Mesothelial cell of epicardium (in vitro differentiated cells): ENCODE data around the gene SEC22A. TPM values are rescaled to one million over a fixed set of nuclear protein-coding genes. Genes with fewer than 3 reads are reported as not detected.

Experiments used
- DNase-seq, 2 experiments: peaks; one replicate each; pipeline ENCODE4 v3.0.0; 2021; ENCODE audit warnings: low spot score in 2 of 2; ENCODE audit not compliant: unreplicated experiment in 2 of 2
- H3K27ac Mint-ChIP-seq: 2 replicates; pipeline ENCODE4 v1.8.0; 2021; ENCODE audit warnings: mixed read lengths
- H3K27me3 Mint-ChIP-seq: 2 replicates; pipeline ENCODE4 v1.8.0; 2021; ENCODE audit warnings: low read depth, mixed read lengths
- H3K36me3 Mint-ChIP-seq: 2 replicates; pipeline ENCODE4 v1.8.0; 2021; ENCODE audit warnings: mixed read lengths
- H3K4me1 Mint-ChIP-seq: 2 replicates; pipeline ENCODE4 v1.8.0; 2021; ENCODE audit warnings: mixed read lengths
- H3K4me3 Mint-ChIP-seq: 2 replicates; pipeline ENCODE4 v1.8.0; 2021; ENCODE audit warnings: mild to moderate bottlenecking, moderate library complexity, mixed read lengths
- H3K9me3 Mint-ChIP-seq: 2 replicates; pipeline ENCODE4 v1.8.0; 2021; ENCODE audit warnings: mixed read lengths
- total RNA-seq: library from RNA; stranded (reverse); gene quantifications from 3 replicates; pipeline ENCODE4 v1.2.1, GENCODE V29; 2021
- TF ChIP-seq, protein P1 (sequence below): fragments of 200-600 bp; sonication (generic); IDR thresholded peaks from one replicate; pipeline ENCODE4 v1.5.0; 2021; ENCODE audit warnings: antibody characterized with exemption; ENCODE audit not compliant: unreplicated experiment

Gene SEC22A
- total RNA-seq, 1 donor from 2014 or later, result 16.3 TPM

DNA sequence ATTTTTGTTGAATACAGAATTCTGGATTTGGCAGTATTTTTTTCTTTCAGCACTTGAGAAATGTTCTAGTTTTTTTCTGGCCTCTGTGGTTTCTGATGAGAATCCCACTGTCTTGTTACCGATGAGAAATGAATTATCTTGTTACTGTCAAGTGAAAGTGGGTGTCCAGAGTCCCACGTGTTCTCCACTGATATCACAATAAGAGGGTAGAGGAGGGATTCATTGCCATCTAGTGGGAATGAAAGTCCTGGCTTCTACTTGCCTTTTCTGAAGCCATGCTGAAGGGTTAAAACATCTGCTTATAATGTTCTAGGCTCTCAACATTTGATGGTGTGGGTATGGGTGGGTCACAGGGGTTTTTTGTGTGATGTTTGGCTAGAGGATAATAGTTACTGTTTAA, 66.1 kb downstream of the SEC22A start:
- Mint-ChIP-seq H3K27me3 (no peaks in the 10 kb centered on the region), H3K27ac (no peak overlapping the region), H3K4me1 (no peaks in the 10 kb centered on the region), H3K36me3 (peaks cover 53% of the 10 kb centered on the region), H3K4me3 (no peak overlapping the region), H3K9me3 (peaks cover 23% of the 10 kb centered on the region)
- no peak for DNase-seq
- TF ChIP-seq, protein P1, sequence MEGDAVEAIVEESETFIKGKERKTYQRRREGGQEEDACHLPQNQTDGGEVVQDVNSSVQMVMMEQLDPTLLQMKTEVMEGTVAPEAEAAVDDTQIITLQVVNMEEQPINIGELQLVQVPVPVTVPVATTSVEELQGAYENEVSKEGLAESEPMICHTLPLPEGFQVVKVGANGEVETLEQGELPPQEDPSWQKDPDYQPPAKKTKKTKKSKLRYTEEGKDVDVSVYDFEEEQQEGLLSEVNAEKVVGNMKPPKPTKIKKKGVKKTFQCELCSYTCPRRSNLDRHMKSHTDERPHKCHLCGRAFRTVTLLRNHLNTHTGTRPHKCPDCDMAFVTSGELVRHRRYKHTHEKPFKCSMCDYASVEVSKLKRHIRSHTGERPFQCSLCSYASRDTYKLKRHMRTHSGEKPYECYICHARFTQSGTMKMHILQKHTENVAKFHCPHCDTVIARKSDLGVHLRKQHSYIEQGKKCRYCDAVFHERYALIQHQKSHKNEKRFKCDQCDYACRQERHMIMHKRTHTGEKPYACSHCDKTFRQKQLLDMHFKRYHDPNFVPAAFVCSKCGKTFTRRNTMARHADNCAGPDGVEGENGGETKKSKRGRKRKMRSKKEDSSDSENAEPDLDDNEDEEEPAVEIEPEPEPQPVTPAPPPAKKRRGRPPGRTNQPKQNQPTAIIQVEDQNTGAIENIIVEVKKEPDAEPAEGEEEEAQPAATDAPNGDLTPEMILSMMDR, result no peak

DNA sequence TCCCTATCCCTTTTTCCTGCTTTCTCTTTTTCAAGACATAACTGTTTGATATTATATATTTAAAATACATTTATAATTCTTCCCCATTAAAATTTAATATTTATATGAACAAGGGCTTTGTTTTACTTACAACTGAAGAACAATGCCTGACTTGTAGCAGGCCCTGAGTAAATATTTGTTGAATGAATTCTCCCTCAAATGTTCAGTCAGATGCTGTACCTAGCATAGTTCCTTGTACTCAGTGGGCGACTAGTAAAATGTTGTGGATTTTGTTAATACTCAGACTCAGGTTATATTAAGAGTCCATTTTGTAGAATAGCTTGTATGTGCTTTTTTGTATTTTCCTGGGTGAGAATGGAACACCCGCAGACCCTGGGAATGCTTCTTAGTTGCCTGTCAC, 69.1 kb downstream of the SEC22A start:
- Mint-ChIP-seq H3K4me3 (no peak overlapping the region), H3K27me3 (no peaks in the 10 kb centered on the region), H3K27ac (no peak overlapping the region), H3K36me3 (peaks cover 36% of the 10 kb centered on the region), H3K4me1 (no peaks in the 10 kb centered on the region), H3K9me3 (peaks cover 17% of the 10 kb centered on the region)
- no peak for DNase-seq
- TF ChIP-seq, protein P1, result no peak

DNA sequence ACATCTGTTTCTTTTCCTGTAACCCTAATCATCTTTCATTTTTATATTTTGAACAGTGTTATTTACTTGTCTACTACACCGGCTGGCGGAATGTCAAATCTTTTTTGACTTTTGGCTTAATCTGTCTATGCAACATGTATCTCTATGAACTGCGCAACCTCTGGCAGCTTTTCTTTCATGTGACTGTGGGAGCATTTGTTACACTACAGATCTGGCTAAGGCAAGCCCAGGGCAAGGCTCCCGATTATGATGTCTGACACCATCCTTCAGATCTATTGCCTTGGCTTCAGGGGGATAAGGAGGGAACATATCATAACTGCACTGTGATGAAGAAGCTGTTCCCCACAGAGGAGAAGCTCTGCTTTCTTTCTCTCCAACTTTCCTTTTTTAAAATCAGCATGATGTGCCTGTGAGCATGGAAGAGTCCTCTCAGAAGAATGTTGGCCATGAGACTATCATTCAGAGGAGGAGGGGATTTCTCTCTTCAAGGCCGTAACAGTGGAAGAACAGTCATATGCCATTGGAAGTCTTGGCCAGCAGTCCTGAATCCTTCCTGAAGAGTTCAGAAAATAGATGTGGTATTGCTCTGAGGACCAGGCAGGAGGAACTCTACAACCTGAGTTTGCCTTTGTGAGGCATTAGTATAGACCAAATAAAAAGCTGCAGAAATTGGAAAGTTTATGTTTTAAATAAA, 69.9 kb downstream of the SEC22A start:
- Mint-ChIP-seq H3K9me3 (peaks cover 9% of the 10 kb centered on the region), H3K36me3 (peaks cover 29% of the 10 kb centered on the region), H3K4me3 (no peak overlapping the region), H3K4me1 (no peaks in the 10 kb centered on the region), H3K27me3 (no peaks in the 10 kb centered on the region), H3K27ac (no peak overlapping the region)
- TF ChIP-seq, protein P1, result no peak
- no peak for DNase-seq

DNA sequence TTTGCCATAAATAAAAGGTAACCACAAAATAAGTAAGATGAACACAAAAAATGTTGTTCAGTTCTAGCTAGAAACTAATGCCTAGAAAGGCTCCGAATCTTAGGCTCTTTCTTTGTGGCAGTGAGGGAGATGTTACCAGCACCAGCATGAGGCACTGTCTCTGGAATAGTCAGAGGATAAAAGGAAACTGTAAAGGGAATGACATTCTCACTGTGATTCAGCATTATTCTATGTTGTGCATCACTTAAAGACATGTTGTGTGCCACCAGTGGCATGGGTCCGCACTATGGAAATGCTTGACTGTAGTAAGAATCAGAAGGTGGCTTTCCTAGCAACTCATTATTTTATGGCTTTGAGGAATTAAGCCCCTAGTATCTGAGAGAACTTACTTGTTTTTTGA, 70.8 kb downstream of the SEC22A start:
- TF ChIP-seq, protein P1, result no peak
- H3K36me3 Mint-ChIP-seq, result peaks cover 20% of the 10 kb centered on the region
- DNase-seq, result no peak
- H3K27me3 Mint-ChIP-seq, result no peaks in the 10 kb centered on the region
- H3K4me3 Mint-ChIP-seq, result no peak overlapping the region
- H3K4me1 Mint-ChIP-seq, result no peaks in the 10 kb centered on the region
- no peak overlapping the region for H3K27ac Mint-ChIP-seq
- H3K9me3 Mint-ChIP-seq, result no peaks in the 10 kb centered on the region

DNA sequence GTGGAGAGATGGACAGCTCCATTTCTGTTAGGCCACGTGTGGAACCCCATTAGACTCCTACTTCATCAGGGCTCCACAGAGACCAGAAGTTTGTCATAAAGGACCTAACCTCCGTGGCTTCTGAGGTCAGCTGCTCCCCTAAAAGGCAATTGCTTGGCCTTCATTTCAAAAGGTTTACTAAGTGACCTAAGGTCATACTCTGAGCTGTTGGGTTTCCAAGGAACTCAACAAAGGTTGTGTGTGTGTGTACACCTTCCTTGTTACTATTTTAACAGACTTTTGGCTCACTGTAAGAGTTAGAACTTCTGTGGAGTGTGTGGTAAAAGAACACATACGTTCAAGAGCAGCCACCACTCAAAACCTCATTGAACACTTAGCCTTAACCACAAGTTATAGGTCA, 73.9 kb downstream of the SEC22A start:
- Mint-ChIP-seq H3K27ac (no peak overlapping the region), H3K9me3 (no peaks in the 10 kb centered on the region), H3K27me3 (peaks cover 4% of the 10 kb centered on the region), H3K36me3 (peaks cover 7% of the 10 kb centered on the region), H3K4me1 (no peaks in the 10 kb centered on the region), H3K4me3 (no peak overlapping the region)
- TF ChIP-seq, protein P1, result no peak
- DNase-seq, result no peak
